8988T (cell line): ENCODE data around the gene NELL1.

ENCODE experiments used
- DNase-seq: peaks from one replicate; pipeline ENCODE4 v3.0.0; 2011

Gene NELL1

GRCh38 chr11:21456186-21456585 is 786.8 kb downstream of the NELL1 start:
- no peak for DNase-seq

GRCh38 chr11:21460082-21460481 is 790.7 kb downstream of the NELL1 start:
- DNase-seq = no peak

GRCh38 chr11:21461701-21462100 is 792.3 kb downstream of the NELL1 start:
- no peak for DNase-seq

- no peak for DNase-seq
Observed at GRCh38 chr11:21464601-21465193, 795.3 kb downstream of the NELL1 start.

- DNase-seq = no peak
Observed at GRCh38 chr11:21465203-21465602, 795.8 kb downstream of the NELL1 start.

- no peak for DNase-seq
Observed at GRCh38 chr11:21465920-21466319, 796.5 kb downstream of the NELL1 start.

GRCh38 chr11:21470521-21470920 is 801.1 kb downstream of the NELL1 start:
- DNase-seq = no peak

- DNase-seq = no peak
Observed at GRCh38 chr11:21472261-21472660, 802.9 kb downstream of the NELL1 start.

GRCh38 chr11:21474529-21474928 is 805.1 kb downstream of the NELL1 start:
- DNase-seq = no peak

- DNase-seq = no peak
Observed at GRCh38 chr11:21475276-21475675, 805.9 kb downstream of the NELL1 start.

- no peak for DNase-seq
Observed at GRCh38 chr11:21476588-21476987, 807.2 kb downstream of the NELL1 start.

- DNase-seq = no peak
Observed at GRCh38 chr11:21480240-21480639, 810.9 kb downstream of the NELL1 start.

GRCh38 chr11:21481255-21481654 is 811.9 kb downstream of the NELL1 start:
- no peak for DNase-seq

GRCh38 chr11:21484039-21484438 is 814.7 kb downstream of the NELL1 start:
- no peak for DNase-seq

GRCh38 chr11:21485006-21485405 is 815.6 kb downstream of the NELL1 start:
- no peak for DNase-seq

- no peak for DNase-seq
Observed at GRCh38 chr11:21485426-21485825, 816.0 kb downstream of the NELL1 start.

GRCh38 chr11:21489416-21490115 is 820.2 kb downstream of the NELL1 start:
- DNase-seq = no peak

- DNase-seq = no peak
Observed at GRCh38 chr11:21492931-21493330, 823.5 kb downstream of the NELL1 start.

- no peak for DNase-seq
Observed at GRCh38 chr11:21494946-21495345, 825.6 kb downstream of the NELL1 start.

GRCh38 chr11:21495879-21496278 is 826.5 kb downstream of the NELL1 start:
- DNase-seq = no peak

GRCh38 chr11:21501245-21501644 is 831.9 kb downstream of the NELL1 start:
- DNase-seq = no peak

- DNase-seq = no peak
Observed at GRCh38 chr11:21505070-21505469, 835.7 kb downstream of the NELL1 start.

GRCh38 chr11:21511835-21512440 is 842.6 kb downstream of the NELL1 start:
- DNase-seq = no peak

GRCh38 chr11:21514316-21514715 is 844.9 kb downstream of the NELL1 start:
- no peak for DNase-seq

GRCh38 chr11:21520244-21520643 is 850.9 kb downstream of the NELL1 start:
- no peak for DNase-seq
